Bronchial epithelial cell (primary cell): ENCODE measurements around the gene SLC16A14. TPM values are rescaled to one million over a fixed set of nuclear protein-coding genes. Genes with fewer than 3 reads are reported as not detected.
A peak's percentile ranks its signal among the peaks of the same experiment; 100 is the strongest.
"Not testable (repeated sequence)": the region's sequence is repeated elsewhere in the genome, so short reads cannot be mapped to it uniquely, and the experiment has no call there.

ENCODE experiments used
- DNase-seq: peaks from one replicate; pipeline ENCODE4 v3.0.0-alpha.2; 2010; ENCODE audit warnings: low read depth
- FAIRE-seq: peaks from 2 replicates; lab custom pipeline; 2011; peaks lifted over from hg19 to GRCh38; lab: Jason Lieb, UNC
- H3K27me3 ChIP-seq: 2 replicates; pipeline ENCODE4 v1.5.1; 2011; ENCODE audit warnings: low read length; ENCODE audit not compliant: control insufficient read depth, insufficient read depth
- H3K36me3 ChIP-seq: 2 replicates; pipeline ENCODE4 v1.5.1; 2011; ENCODE audit warnings: low read length; ENCODE audit not compliant: control insufficient read depth, insufficient read depth
- H3K4me3 ChIP-seq: 2 replicates; pipeline ENCODE4 v1.5.1; 2011; ENCODE audit warnings: mild to moderate bottlenecking, low read depth, low read length, control low read depth
- total RNA-seq: library from RNA; depleted of rRNA; stranded (reverse); fragments of >200 nt; gene quantifications from 2 replicates; pipeline ENCODE4 v1.2.1, GENCODE V29; 2014
- TF ChIP-seq, protein P1 (sequence below): IDR thresholded peaks from 2 replicates; pipeline ENCODE4 v1.5.1; 2011; ENCODE audit warnings: mild to moderate bottlenecking, moderate library complexity, low read length, control low read depth, inconsistent platforms; ENCODE audit not compliant: insufficient read depth, severe bottlenecking

The SLC16A14 gene, protein sequence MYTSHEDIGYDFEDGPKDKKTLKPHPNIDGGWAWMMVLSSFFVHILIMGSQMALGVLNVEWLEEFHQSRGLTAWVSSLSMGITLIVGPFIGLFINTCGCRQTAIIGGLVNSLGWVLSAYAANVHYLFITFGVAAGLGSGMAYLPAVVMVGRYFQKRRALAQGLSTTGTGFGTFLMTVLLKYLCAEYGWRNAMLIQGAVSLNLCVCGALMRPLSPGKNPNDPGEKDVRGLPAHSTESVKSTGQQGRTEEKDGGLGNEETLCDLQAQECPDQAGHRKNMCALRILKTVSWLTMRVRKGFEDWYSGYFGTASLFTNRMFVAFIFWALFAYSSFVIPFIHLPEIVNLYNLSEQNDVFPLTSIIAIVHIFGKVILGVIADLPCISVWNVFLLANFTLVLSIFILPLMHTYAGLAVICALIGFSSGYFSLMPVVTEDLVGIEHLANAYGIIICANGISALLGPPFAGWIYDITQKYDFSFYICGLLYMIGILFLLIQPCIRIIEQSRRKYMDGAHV
- 2.4 and 5.4 TPM in 2 replicates for total RNA-seq

DNA sequence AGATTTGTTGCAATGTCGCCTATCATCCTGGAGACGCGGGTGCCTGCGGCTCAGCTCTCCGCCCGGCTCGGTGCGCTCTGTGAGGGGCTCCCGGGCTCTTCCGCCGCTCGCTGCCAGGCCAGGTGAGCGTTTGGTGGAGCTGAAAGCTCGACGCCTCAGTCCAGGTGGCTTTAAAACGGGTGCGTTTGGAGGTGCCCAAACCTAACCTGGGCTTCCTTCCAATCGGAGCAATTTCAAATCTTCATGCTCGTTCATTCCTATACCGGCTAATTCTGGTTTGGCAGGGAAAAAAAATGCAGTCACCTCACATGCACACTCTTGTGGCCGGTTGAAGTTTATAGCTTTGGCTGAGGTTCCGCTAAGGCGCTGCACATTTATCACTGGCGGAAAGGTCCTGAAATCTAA lies at the start of gene SLC16A14:
Gene SLC16A14, minus strand, starts transcription at position 274 of the 405 bp plus-strand sequence. CDS start 9,572 bp downstream, outside the sequence.
- Histone ChIP-seq H3K36me3 (no peaks in the 10 kb centered on the region), H3K27me3 (no peaks in the 10 kb centered on the region), H3K4me3 (peak within 1 kb of the TSS; percentile 72)
- FAIRE-seq, result peak; percentile 60
- peak; percentile 63 for DNase-seq
- TF ChIP-seq, protein P1, sequence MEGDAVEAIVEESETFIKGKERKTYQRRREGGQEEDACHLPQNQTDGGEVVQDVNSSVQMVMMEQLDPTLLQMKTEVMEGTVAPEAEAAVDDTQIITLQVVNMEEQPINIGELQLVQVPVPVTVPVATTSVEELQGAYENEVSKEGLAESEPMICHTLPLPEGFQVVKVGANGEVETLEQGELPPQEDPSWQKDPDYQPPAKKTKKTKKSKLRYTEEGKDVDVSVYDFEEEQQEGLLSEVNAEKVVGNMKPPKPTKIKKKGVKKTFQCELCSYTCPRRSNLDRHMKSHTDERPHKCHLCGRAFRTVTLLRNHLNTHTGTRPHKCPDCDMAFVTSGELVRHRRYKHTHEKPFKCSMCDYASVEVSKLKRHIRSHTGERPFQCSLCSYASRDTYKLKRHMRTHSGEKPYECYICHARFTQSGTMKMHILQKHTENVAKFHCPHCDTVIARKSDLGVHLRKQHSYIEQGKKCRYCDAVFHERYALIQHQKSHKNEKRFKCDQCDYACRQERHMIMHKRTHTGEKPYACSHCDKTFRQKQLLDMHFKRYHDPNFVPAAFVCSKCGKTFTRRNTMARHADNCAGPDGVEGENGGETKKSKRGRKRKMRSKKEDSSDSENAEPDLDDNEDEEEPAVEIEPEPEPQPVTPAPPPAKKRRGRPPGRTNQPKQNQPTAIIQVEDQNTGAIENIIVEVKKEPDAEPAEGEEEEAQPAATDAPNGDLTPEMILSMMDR, result peak; percentile 48

DNA sequence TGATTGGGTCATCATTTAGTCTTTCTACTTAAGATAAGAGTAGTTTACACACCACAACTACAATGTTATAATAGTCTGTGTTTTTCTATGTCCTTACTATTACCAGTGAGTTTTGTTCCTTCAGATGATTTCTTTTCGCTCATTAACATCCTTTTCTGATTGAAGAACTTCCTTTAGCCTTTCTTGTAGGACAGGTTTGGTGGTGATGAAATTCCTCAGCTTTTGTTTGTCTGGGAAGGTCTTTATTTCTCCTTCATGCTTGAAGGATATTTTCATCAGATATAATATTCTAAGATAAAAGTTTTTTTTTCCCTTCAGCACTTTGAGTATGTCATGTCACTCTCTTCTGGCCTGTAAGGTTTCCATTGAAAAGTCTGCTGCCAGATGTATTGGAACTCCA lies 38.0 kb upstream of the SLC16A14 start:
- Histone ChIP-seq H3K36me3 (no peaks in the 10 kb centered on the region), H3K4me3 (no peak overlapping the region), H3K27me3 (no peaks in the 10 kb centered on the region)
- FAIRE-seq, result no peak
- TF ChIP-seq, protein P1, result no peak
- peak; percentile 33 for DNase-seq

DNA sequence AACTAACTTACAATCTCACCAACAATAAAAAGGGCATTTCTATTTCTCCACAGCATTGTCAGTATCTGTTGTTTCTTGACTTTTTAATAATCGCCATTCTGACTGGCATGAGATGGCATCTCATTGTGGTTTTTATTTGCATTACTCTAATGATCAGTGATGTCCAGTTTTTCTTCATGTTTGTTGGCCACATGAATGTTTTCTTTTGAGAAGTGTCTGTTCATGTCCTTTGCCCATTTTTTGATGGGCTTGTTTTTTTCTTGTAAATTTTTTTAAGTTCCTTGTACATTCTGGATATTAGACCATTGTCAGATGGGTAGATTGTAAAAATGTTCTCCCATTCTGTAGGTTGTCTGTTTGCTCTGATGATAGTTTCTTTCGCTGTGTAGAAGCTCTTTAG lies 33.2 kb upstream of the SLC16A14 start:
- H3K4me3 ChIP-seq, H3K36me3 ChIP-seq, DNase-seq, FAIRE-seq, H3K27me3 ChIP-seq: not testable (repeated sequence)

DNA sequence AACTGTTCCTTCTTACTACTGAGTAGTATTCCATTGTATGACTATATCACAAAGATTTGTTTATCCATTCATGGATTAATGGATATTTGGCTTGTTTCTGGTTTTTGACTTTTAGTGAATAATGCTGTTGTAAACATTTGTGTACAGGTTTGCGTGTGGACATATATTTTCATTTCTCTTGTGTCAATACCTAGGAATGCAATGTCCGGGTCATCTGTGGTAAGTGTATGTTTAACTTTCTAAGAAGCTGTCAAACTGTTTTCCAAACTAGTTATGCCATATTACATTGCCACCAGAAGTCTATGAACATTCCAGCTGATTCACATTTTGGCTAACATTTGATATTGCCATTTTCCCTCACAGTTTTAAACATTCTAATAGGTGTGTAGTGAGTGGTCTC lies 29.1 kb upstream of the SLC16A14 start:
- no peak overlapping the region for H3K4me3 ChIP-seq
- TF ChIP-seq, protein P1, result no peak
- no peaks in the 10 kb centered on the region for H3K27me3 ChIP-seq
- FAIRE-seq, result peak; percentile 91
- peak; percentile 26 for DNase-seq
- no peaks in the 10 kb centered on the region for H3K36me3 ChIP-seq

DNA sequence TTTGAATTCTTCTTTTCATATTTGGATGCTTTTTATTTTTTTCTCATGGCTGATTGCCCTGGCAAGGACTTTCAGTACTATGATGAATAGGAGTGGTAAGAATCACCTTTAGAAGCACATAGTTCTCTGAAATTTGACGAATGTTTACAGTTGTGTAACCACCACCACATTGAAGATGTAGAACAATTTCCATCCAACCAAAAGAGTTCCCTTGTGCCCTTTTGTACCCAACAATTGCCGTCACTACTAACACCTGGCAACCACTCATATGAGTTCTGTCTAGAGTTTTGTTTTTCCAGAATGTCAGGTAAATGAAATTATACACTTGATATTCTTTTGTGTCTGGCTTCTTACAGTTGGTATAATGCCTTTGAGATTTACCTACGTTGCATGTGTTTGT lies 28.7 kb upstream of the SLC16A14 start:
- H3K27me3 ChIP-seq, result no peaks in the 10 kb centered on the region
- H3K4me3 ChIP-seq, result no peak overlapping the region
- TF ChIP-seq, protein P1, result no peak
- no peak for FAIRE-seq
- no peak for DNase-seq
- H3K36me3 ChIP-seq, result no peaks in the 10 kb centered on the region

DNA sequence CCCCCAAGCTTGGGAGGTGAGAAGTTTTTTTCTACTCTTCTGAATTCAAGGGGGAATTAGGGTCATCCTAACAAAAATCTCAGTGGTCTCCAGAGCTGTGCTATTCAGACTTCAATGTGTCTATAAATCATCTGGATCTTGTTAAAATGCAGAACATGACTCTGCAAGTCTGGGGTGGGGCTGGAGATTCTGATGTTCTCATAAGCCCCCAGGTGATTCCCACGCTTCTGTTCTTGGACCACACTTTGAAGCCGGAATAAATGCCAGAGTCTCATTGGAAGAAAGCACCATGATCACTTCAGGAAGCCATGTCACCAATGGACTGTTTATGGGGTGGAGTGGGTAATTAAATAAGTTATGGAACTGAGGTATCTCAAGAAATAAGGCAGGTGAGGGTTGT lies 22.2 kb upstream of the SLC16A14 start:
- no peak for FAIRE-seq
- no peaks in the 10 kb centered on the region for H3K36me3 ChIP-seq
- peak; percentile 43 for DNase-seq
- no peaks in the 10 kb centered on the region for H3K27me3 ChIP-seq
- TF ChIP-seq, protein P1, result no peak
- no peak overlapping the region for H3K4me3 ChIP-seq
